GM23338 (cell line): ENCODE data around the gene DOLK. TPM values are rescaled to one million over a fixed set of nuclear protein-coding genes. Genes with fewer than 3 reads are reported as not detected.
A peak's percentile ranks its signal among the peaks of the same experiment; 100 is the strongest.

Experiments
- ATAC-seq: fragments of 200-7000 bp; cut with Tn5 transposase; 3 replicates; pipeline ENCODE4 v1.9.1; 2020
- DNase-seq: peaks from one replicate; pipeline ENCODE4 v3.0.0-alpha.2; 2015; ENCODE audit warnings: low spot score
- H2AFZ ChIP-seq: fragments of 200-600 bp; sonication (generic); 2 replicates; pipeline ENCODE4 v1.8.0; 2016; ENCODE audit warnings: antibody characterized with exemption, mild to moderate bottlenecking, moderate library complexity
- H3F3A ChIP-seq: fragments of 200-600 bp; sonication (generic); replicated peaks from 2 replicates; pipeline ENCODE4 v1.8.0; 2017; ENCODE audit warnings: antibody characterized with exemption, mixed run types, low read depth
- H3K27ac ChIP-seq: fragments of 200-600 bp; sonication (generic); 2 replicates; pipeline ENCODE4 v1.6.1; 2016; ENCODE audit warnings: low read depth
- H3K27me3 ChIP-seq: fragments of 200-600 bp; sonication (generic); 2 replicates; pipeline ENCODE4 v1.8.0; 2016; ENCODE audit warnings: mild to moderate bottlenecking, mixed run types, moderate library complexity; ENCODE audit not compliant: insufficient read depth
- H3K36me3 ChIP-seq: fragments of 200-600 bp; sonication (generic); 2 replicates; pipeline ENCODE4 v1.8.0; 2016; ENCODE audit warnings: mild to moderate bottlenecking; ENCODE audit not compliant: insufficient read depth
- H3K4me1 ChIP-seq: fragments of 200-600 bp; sonication (generic); 2 replicates; pipeline ENCODE4 v1.8.0; 2016; ENCODE audit warnings: mild to moderate bottlenecking, moderate library complexity; ENCODE audit not compliant: insufficient read depth
- H3K4me2 ChIP-seq: fragments of 200-600 bp; sonication (generic); 2 replicates; pipeline ENCODE4 v1.7.1; 2017; ENCODE audit warnings: mixed run types
- H3K4me3 ChIP-seq: fragments of 200-600 bp; sonication (generic); 2 replicates; pipeline ENCODE4 v1.6.1; 2016; ENCODE audit warnings: mixed run types
- H3K79me2 ChIP-seq: fragments of 200-600 bp; sonication (generic); replicated peaks from 2 replicates; pipeline ENCODE4 v1.8.0; 2017; ENCODE audit warnings: mild to moderate bottlenecking; ENCODE audit not compliant: insufficient read depth
- H3K9me2 ChIP-seq: fragments of 200-600 bp; sonication (generic); 2 replicates; pipeline ENCODE4 v1.8.0; 2017; ENCODE audit not compliant: insufficient read depth
- H4K20me1 ChIP-seq: fragments of 200-600 bp; sonication (generic); replicated peaks from 2 replicates; pipeline ENCODE4 v1.8.0; 2017; ENCODE audit warnings: mild to moderate bottlenecking; ENCODE audit not compliant: insufficient read depth
- H3K27ac Mint-ChIP-seq: 2 replicates; pipeline ENCODE4 v1.8.0; 2020; ENCODE audit warnings: inconsistent platforms, mild to moderate bottlenecking, moderate library complexity, mixed read lengths
- H3K27me3 Mint-ChIP-seq: 3 replicates; pipeline ENCODE4 v1.8.0; 2022; ENCODE audit warnings: low read depth, mild to moderate bottlenecking, moderate library complexity, mixed read lengths, inconsistent platforms; ENCODE audit not compliant: insufficient read depth, poor library complexity
- H3K36me3 Mint-ChIP-seq: 3 replicates; pipeline ENCODE4 v1.8.0; 2021; ENCODE audit warnings: low read depth, mild to moderate bottlenecking, inconsistent platforms, moderate library complexity, mixed read lengths
- H3K4me1 Mint-ChIP-seq: 3 replicates; pipeline ENCODE4 v1.8.0; 2020; ENCODE audit warnings: mild to moderate bottlenecking, inconsistent platforms, mixed read lengths
- H3K4me3 Mint-ChIP-seq: 3 replicates; pipeline ENCODE4 v1.8.0; 2021; ENCODE audit warnings: moderate library complexity, mild to moderate bottlenecking, inconsistent platforms, mixed read lengths
- H3K9me3 Mint-ChIP-seq: 3 replicates; pipeline ENCODE4 v1.8.0; 2020; ENCODE audit warnings: moderate library complexity, mild to moderate bottlenecking, inconsistent platforms, mixed read lengths
- CREB1 ChIP-seq: fragments of 250-450 bp; sonication (Bioruptor Pico); IDR thresholded peaks from 2 replicates; pipeline ENCODE4 v1.5.0; 2020; ENCODE audit warnings: low read depth, mild to moderate bottlenecking, moderate library complexity
- EZH2 ChIP-seq: fragments of 200-600 bp; sonication (generic); IDR thresholded peaks from one replicate; pipeline ENCODE4 v1.8.0; 2017; ENCODE audit warnings: antibody characterized with exemption, mild to moderate bottlenecking, low read depth; ENCODE audit not compliant: unreplicated experiment
- EZH2phosphoT487 ChIP-seq: fragments of 200-600 bp; sonication (generic); IDR thresholded peaks from one replicate; pipeline ENCODE4 v1.8.1; 2018; ENCODE audit warnings: antibody characterized with exemption; ENCODE audit not compliant: unreplicated experiment
- NANOG ChIP-seq: IDR thresholded peaks from 2 replicates; pipeline ENCODE4 v1.6.1; 2016; ENCODE audit warnings: antibody characterized with exemption, borderline replicate concordance
- POLR2AphosphoS5 ChIP-seq: IDR thresholded peaks from 2 replicates; pipeline ENCODE4 v1.6.1; 2016; ENCODE audit warnings: antibody characterized with exemption, low read depth
- ZNF114 ChIP-seq: fragments of 250-450 bp; sonication (Bioruptor Pico); IDR thresholded peaks from 2 replicates; pipeline ENCODE4 v1.5.0; 2020; ENCODE audit warnings: mild to moderate bottlenecking, moderate library complexity
- ZNF331 ChIP-seq: fragments of 250-450 bp; sonication (Bioruptor Pico); IDR thresholded peaks from 2 replicates; pipeline ENCODE4 v1.5.0; 2020; ENCODE audit warnings: low read depth, mild to moderate bottlenecking, moderate library complexity
- polyA plus RNA-seq: library from polyadenylated mRNA; unstranded; fragments of >200 nt; fragmentation: Nextera tagmentation; extraction: Ambion mirVana; gene quantifications from 2 replicates; pipeline ENCODE4 v1.2.1, GENCODE V29; 2016
- total RNA-seq: library from RNA; depleted of rRNA; stranded (reverse); fragments of >200 nt; shearing (Covaris generic); gene quantifications from 2 replicates; pipeline ENCODE4 v1.2.3, GENCODE V29; 2014
- TF ChIP-seq, protein P1 (sequence below), 2 experiments: fragments of 200-600 bp in 1 of 2; sonication (generic) in 1 of 2; conservative IDR thresholded peaks; 2 replicates each; pipeline versions ENCODE4 v1.5.1 to v1.6.1; 2016 to 2017; ENCODE audit warnings: antibody characterized with exemption in 2 of 2, low read depth in 2 of 2, mild to moderate bottlenecking in 2 of 2, moderate library complexity in 1 of 2
- TF ChIP-seq, protein P2 (sequence below): IDR thresholded peaks from 2 replicates; pipeline ENCODE4 v1.6.1; 2016; ENCODE audit warnings: antibody characterized with exemption

Gene DOLK
- total and polyA plus RNA-seq, 2 experiments from 2014 or later = 9.8 to 20.2 TPM

DNA sequence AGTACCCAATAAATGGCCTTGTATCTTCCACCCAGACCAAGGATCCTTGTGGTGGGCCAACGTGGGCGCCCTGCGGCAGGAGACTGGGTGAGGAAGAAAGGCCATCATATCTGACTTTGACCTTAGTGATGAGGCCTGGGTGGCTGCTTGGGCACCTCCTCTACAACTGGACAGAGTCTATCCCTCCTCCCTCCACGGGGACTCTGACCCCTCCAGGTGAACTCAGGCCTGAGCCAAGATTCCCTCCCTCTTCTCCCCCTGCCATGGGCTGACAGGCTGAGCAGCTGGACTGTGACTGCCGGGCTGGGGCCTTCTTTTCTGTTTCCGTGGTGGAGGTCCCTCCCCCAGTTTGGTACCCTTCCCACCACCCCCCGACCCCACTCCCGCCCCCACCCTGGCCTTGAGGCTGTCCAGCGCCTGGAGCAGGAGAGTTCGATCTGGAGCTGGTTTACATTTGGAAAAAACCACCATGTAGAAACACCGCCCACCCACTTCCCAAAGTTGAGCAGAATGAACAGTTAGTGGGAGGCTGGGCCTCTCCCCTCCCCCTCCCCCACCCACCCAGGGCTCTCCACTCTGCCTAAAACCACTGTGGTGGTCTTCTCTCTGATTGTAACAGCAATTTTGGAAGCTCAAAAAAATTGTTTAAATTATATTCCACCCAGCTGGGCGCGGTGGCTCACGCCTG lies 27.9 kb downstream of the DOLK start:
- Mint-ChIP-seq H3K4me3 (no peak overlapping the region), H3K4me1 (peaks cover 16% of the 10 kb centered on the region), H3K9me3 (no peaks in the 10 kb centered on the region), H3K36me3 (peaks cover 27% of the 10 kb centered on the region), H3K27ac (0 out of 2 replicates have a peak overlapping the region, but pooled peaks have one; percentile 72), H3K27me3 (peaks cover 12% of the 10 kb centered on the region)
- H3K36me3 ChIP-seq = no peaks in the 10 kb centered on the region; the same call in 1 of the 2 replicates
- peaks cover 9% of the 10 kb centered on the region for H3K4me1 ChIP-seq
- H3K79me2 ChIP-seq = no peaks in the 10 kb centered on the region
- TF ChIP-seq POLR2AphosphoS5 (no peak), ZNF114 (no peak), CREB1 (no peak), EZH2 (no peak), ZNF331 (CRISPR knock-in tag) (no peak), NANOG (no peak)
- TF ChIP-seq, protein P1, sequence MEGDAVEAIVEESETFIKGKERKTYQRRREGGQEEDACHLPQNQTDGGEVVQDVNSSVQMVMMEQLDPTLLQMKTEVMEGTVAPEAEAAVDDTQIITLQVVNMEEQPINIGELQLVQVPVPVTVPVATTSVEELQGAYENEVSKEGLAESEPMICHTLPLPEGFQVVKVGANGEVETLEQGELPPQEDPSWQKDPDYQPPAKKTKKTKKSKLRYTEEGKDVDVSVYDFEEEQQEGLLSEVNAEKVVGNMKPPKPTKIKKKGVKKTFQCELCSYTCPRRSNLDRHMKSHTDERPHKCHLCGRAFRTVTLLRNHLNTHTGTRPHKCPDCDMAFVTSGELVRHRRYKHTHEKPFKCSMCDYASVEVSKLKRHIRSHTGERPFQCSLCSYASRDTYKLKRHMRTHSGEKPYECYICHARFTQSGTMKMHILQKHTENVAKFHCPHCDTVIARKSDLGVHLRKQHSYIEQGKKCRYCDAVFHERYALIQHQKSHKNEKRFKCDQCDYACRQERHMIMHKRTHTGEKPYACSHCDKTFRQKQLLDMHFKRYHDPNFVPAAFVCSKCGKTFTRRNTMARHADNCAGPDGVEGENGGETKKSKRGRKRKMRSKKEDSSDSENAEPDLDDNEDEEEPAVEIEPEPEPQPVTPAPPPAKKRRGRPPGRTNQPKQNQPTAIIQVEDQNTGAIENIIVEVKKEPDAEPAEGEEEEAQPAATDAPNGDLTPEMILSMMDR (conservative IDR thresholded peaks at IDR 0.05; ENCODE audit: low read depth in 2 of 2) = no peak
- TF ChIP-seq, protein P2, sequence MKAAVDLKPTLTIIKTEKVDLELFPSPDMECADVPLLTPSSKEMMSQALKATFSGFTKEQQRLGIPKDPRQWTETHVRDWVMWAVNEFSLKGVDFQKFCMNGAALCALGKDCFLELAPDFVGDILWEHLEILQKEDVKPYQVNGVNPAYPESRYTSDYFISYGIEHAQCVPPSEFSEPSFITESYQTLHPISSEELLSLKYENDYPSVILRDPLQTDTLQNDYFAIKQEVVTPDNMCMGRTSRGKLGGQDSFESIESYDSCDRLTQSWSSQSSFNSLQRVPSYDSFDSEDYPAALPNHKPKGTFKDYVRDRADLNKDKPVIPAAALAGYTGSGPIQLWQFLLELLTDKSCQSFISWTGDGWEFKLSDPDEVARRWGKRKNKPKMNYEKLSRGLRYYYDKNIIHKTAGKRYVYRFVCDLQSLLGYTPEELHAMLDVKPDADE = no peak
- H3K27ac ChIP-seq = no peak overlapping the region
- DNase-seq = no peak
- no peak for ATAC-seq
- no peak overlapping the region for H3K4me3 ChIP-seq
- no peak overlapping the region for H3K4me2 ChIP-seq
- no peak overlapping the region for H2AFZ ChIP-seq
- H4K20me1 ChIP-seq = no peaks in the 10 kb centered on the region
- no peaks in the 10 kb centered on the region for H3K27me3 ChIP-seq
- H3K9me2 ChIP-seq = no peaks in the 10 kb centered on the region
- H3F3A ChIP-seq = peaks cover 12% of the 10 kb centered on the region; the same call in 1 of the 2 replicates

DNA sequence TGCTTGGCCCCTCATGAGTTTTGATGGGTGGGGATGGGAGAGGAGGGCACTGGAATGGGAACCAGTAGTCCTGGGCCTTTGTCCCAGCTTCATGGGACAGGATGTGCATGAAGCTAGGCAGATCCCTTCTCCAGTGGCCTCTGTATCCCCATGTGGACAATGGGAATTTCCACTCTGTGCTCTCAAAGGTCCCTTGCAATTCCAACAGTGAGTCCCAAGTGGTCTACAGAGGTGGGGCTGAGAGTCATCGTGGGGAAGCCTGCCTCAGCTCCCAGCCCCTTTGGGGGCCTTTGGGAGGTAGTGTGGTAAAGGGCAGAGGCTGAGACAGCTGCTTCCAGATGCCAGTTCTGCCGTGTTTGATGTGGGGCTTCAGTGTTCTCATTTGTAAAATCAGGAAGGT lies 28.5 kb downstream of the DOLK start:
- Histone ChIP-seq H3K36me3 (no peaks in the 10 kb centered on the region; the same call in 1 of the 2 replicates), H3K4me3 (no peak overlapping the region), H3K9me2 (no peaks in the 10 kb centered on the region), H3K27ac (no peak overlapping the region), H4K20me1 (no peaks in the 10 kb centered on the region), H3K4me2 (no peak overlapping the region), H3F3A (peaks cover 12% of the 10 kb centered on the region; the same call in 1 of the 2 replicates), H3K4me1 (peaks cover 9% of the 10 kb centered on the region), H3K79me2 (0 out of 2 replicates have a peak, but pooled peaks cover 2% of the 10 kb centered on the region), H2AFZ (no peak overlapping the region), H3K27me3 (no peaks in the 10 kb centered on the region)
- H3K36me3 Mint-ChIP-seq = peaks cover 27% of the 10 kb centered on the region
- H3K27ac Mint-ChIP-seq = 0 out of 2 replicates have a peak overlapping the region, but pooled peaks have one; percentile 72
- no peak for TF ChIP-seq ZNF114
- TF ChIP-seq ZNF331 (CRISPR knock-in tag) = no peak
- TF ChIP-seq POLR2AphosphoS5 = no peak
- no peak for TF ChIP-seq EZH2
- no peak for TF ChIP-seq EZH2phosphoT487
- no peak for TF ChIP-seq NANOG
- peaks cover 16% of the 10 kb centered on the region for H3K4me1 Mint-ChIP-seq
- H3K4me3 Mint-ChIP-seq = no peak overlapping the region
- ATAC-seq (no peak), DNase-seq (no peak)
- H3K27me3 Mint-ChIP-seq = peaks cover 12% of the 10 kb centered on the region
- no peaks in the 10 kb centered on the region for H3K9me3 Mint-ChIP-seq
